Measurements from ENCODE around the gene TFDP1. TPM values are rescaled to one million over a fixed set of nuclear protein-coding genes. Genes with fewer than 3 reads are reported as not detected.

The TFDP1 gene
- total RNA-seq, 1 experiment from 2014 or later: 49.6 TPM

GRCh38 chr13:113644800-113645199 lies 60.2 kb downstream of the TFDP1 start:
- DNase-seq (ENCODE audit: extremely low read depth, low read depth): no peak

GRCh38 chr13:113645329-113645728 lies 60.8 kb downstream of the TFDP1 start:
- no peak for DNase-seq (ENCODE audit: extremely low read depth, low read depth)

- DNase-seq (ENCODE audit: extremely low read depth, low read depth): no peak
These were observed 61.8 kb downstream of the TFDP1 start for GRCh38 chr13:113646376-113646775.

GRCh38 chr13:113646921-113647340 lies 62.4 kb downstream of the TFDP1 start:
- no peak for DNase-seq (ENCODE audit: extremely low read depth, low read depth)

- DNase-seq (ENCODE audit: extremely low read depth, low read depth): peak; percentile 16
These were observed 63.0 kb downstream of the TFDP1 start for GRCh38 chr13:113647351-113648215.

- DNase-seq (ENCODE audit: extremely low read depth, low read depth): no peak
These were observed 63.7 kb downstream of the TFDP1 start for GRCh38 chr13:113648216-113648610.

- no peak for DNase-seq (ENCODE audit: extremely low read depth, low read depth)
These were observed 64.7 kb downstream of the TFDP1 start for GRCh38 chr13:113649212-113649611.

- DNase-seq (ENCODE audit: extremely low read depth, low read depth): no peak
These were observed 65.7 kb downstream of the TFDP1 start for GRCh38 chr13:113650275-113650674.

- no peak for DNase-seq (ENCODE audit: extremely low read depth, low read depth)
These were observed 66.2 kb downstream of the TFDP1 start for GRCh38 chr13:113650731-113651148.

- DNase-seq (ENCODE audit: extremely low read depth, low read depth): no peak
These were observed 67.2 kb downstream of the TFDP1 start for GRCh38 chr13:113651511-113652403.

GRCh38 chr13:113652404-113653263 lies 68.1 kb downstream of the TFDP1 start:
- no peak for DNase-seq (ENCODE audit: extremely low read depth, low read depth)

- no peak for DNase-seq (ENCODE audit: extremely low read depth, low read depth)
These were observed 69.0 kb downstream of the TFDP1 start for GRCh38 chr13:113653264-113654174.

GRCh38 chr13:113654175-113654560 lies 69.6 kb downstream of the TFDP1 start:
- no peak for DNase-seq (ENCODE audit: extremely low read depth, low read depth)

GRCh38 chr13:113654591-113655345 lies 70.2 kb downstream of the TFDP1 start:
- no peak for DNase-seq (ENCODE audit: extremely low read depth, low read depth)

GRCh38 chr13:113655346-113656002 lies 70.9 kb downstream of the TFDP1 start:
- no peak for DNase-seq (ENCODE audit: extremely low read depth, low read depth)

GRCh38 chr13:113656003-113656588 lies 71.5 kb downstream of the TFDP1 start:
- no peak for DNase-seq (ENCODE audit: extremely low read depth, low read depth)

- no peak for DNase-seq (ENCODE audit: extremely low read depth, low read depth)
These were observed 72.5 kb downstream of the TFDP1 start for GRCh38 chr13:113656831-113657671.

Data from NCI-H460 (cell line).